Measurements from ENCODE around the gene PRR32. TPM values are rescaled to one million over a fixed set of nuclear protein-coding genes. Genes with fewer than 3 reads are reported as not detected.

PRR32 gene
- total RNA-seq, 1 donor: not detected

GRCh38 chrX:126824338-126825007 lies 4.9 kb downstream of the PRR32 start:
- H3K4me3 ChIP-seq (ENCODE audit: low read depth, low read length): no peak overlapping the region
- DNase-seq (ENCODE audit: low read depth): no peak
- TF ChIP-seq CTCF (IDR thresholded peaks at IDR 0.05; ENCODE audit: insufficient read depth, low read depth, low read length): no peak

- no peak overlapping the region for H3K4me3 ChIP-seq (ENCODE audit: low read depth, low read length)
- DNase-seq (ENCODE audit: low read depth): no peak
- TF ChIP-seq CTCF (IDR thresholded peaks at IDR 0.05; ENCODE audit: insufficient read depth, low read depth, low read length): no peak
These were observed 6.2 kb downstream of the PRR32 start for GRCh38 chrX:126825566-126826193.

- no peak overlapping the region for H3K4me3 ChIP-seq (ENCODE audit: low read depth, low read length)
- no peak for TF ChIP-seq CTCF (IDR thresholded peaks at IDR 0.05; ENCODE audit: insufficient read depth, low read depth, low read length)
- no peak for DNase-seq (ENCODE audit: low read depth)
These were observed 16.7 kb downstream of the PRR32 start for GRCh38 chrX:126836186-126836585.

GRCh38 chrX:126847143-126847542 lies 27.6 kb downstream of the PRR32 start:
- no peak for TF ChIP-seq CTCF (IDR thresholded peaks at IDR 0.05; ENCODE audit: insufficient read depth, low read depth, low read length)
- no peak for DNase-seq (ENCODE audit: low read depth)
- H3K4me3 ChIP-seq (ENCODE audit: low read depth, low read length): no peak overlapping the region

- no peak for TF ChIP-seq CTCF (IDR thresholded peaks at IDR 0.05; ENCODE audit: insufficient read depth, low read depth, low read length)
- DNase-seq (ENCODE audit: low read depth): no peak
- no peak overlapping the region for H3K4me3 ChIP-seq (ENCODE audit: low read depth, low read length)
These were observed 36.5 kb downstream of the PRR32 start for GRCh38 chrX:126855839-126856524.
